Fibroblast of mammary gland (primary cell): ENCODE data around the gene SLC7A1.
A peak's percentile ranks its signal among the peaks of the same experiment; 100 is the strongest.
"Not testable (repeated sequence)": the region's sequence is repeated elsewhere in the genome, so short reads cannot be mapped to it uniquely, and the experiment has no call there.

ENCODE experiments used
- DNase-seq: peaks from one replicate; pipeline ENCODE4 v3.0.0-alpha.2; 2010; ENCODE audit warnings: low read depth
- H3K4me3 ChIP-seq: 2 replicates; pipeline ENCODE4 v1.5.1; 2011; ENCODE audit warnings: low read depth, mild to moderate bottlenecking, low read length, moderate library complexity; ENCODE audit not compliant: control insufficient read depth
- TF ChIP-seq, protein P1 (sequence below): conservative IDR thresholded peaks from 2 replicates; pipeline ENCODE4 v1.5.1; 2011; ENCODE audit warnings: low read depth, low read length, inconsistent platforms; ENCODE audit not compliant: control insufficient read depth, insufficient read depth

The SLC7A1 gene

DNA sequence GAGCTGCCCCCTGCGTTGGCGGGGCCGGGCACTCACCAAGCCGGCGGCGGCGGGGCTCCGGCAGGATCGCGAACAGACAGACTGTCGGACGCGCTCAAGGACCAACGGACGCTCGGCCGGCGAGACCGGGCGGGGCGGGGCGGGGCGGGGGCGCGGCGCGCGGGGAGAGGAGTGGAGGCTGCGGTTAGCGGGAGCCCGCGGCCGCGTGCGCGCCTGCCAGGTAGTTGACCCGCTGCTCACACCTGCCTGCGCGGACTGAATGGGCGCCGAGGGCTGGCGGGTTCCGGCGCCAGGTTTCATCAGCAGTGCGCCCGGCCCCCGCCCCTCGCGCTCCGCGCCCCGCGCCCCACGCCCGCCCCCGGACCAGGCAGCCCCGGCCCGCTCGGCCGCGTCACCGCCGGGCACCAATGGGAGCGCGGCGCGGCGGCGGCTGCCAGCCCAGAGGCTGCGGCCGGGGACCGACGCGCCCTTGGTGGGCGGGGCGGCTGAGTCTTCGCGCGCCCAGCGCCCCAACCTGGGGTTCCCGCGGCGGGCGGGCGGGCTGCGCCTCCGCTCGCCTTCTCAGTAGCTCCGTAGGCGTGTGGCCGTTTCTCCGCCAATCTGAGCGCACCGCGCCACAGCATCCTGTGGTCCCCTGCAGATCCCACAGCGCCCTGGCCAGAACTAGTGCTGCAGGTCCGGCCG lies at the start of gene SLC7A1:
SLC7A1 (minus strand) TSS at position 309 of the 684 bp plus-strand sequence. CDS start 59,500 bp downstream, outside the sequence.
- H3K4me3 ChIP-seq: peak within 1 kb of the TSS; percentile 57
- peak; percentile 76 for DNase-seq
- TF ChIP-seq, protein P1, sequence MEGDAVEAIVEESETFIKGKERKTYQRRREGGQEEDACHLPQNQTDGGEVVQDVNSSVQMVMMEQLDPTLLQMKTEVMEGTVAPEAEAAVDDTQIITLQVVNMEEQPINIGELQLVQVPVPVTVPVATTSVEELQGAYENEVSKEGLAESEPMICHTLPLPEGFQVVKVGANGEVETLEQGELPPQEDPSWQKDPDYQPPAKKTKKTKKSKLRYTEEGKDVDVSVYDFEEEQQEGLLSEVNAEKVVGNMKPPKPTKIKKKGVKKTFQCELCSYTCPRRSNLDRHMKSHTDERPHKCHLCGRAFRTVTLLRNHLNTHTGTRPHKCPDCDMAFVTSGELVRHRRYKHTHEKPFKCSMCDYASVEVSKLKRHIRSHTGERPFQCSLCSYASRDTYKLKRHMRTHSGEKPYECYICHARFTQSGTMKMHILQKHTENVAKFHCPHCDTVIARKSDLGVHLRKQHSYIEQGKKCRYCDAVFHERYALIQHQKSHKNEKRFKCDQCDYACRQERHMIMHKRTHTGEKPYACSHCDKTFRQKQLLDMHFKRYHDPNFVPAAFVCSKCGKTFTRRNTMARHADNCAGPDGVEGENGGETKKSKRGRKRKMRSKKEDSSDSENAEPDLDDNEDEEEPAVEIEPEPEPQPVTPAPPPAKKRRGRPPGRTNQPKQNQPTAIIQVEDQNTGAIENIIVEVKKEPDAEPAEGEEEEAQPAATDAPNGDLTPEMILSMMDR: no peak

DNA sequence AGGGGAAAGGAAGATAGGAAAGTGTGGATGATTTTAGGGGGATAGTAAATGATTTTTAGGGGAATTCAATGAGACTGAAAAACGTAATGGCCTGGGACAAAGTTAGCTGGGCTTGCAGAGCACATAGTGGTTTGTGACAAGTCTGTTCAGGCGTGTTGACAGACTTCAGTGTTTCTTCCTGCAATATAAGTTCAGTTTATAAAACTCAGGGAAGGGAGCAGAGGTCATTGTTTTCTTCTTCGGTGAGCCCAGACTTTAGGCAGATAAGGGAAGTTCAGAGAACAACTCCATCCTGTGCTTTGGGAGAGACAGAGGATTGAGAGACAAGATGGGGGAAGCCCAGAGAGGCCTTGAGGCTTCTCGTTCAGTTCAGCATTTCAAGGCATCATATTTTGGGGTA lies 45.2 kb upstream of the SLC7A1 start:
- no peak for DNase-seq

DNA sequence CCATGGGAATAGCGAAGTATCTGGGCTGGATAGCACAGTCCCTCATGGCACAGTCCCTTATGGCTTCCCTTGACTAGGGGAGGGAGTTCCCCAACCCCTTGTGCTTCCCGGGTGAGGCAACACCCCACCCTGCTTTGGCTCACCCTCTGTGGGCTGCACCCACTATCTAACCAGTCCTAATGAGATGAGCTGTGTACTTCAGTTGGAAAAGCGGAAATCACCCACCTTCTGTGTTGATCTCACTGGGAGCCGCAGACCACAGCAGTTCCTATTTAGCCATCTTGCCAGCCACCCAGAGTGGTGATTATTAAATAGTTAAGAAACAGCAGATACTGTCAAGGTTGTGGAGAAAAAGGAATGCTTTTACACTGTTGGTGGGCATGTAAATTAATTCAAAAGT lies 41.3 kb upstream of the SLC7A1 start:
- H3K4me3 ChIP-seq, DNase-seq: not testable (repeated sequence)

More for the DNA sequence above, 45.2 kb upstream of the SLC7A1 start:
- TF ChIP-seq, protein P1: no peak
- no peak overlapping the region for H3K4me3 ChIP-seq

DNA sequence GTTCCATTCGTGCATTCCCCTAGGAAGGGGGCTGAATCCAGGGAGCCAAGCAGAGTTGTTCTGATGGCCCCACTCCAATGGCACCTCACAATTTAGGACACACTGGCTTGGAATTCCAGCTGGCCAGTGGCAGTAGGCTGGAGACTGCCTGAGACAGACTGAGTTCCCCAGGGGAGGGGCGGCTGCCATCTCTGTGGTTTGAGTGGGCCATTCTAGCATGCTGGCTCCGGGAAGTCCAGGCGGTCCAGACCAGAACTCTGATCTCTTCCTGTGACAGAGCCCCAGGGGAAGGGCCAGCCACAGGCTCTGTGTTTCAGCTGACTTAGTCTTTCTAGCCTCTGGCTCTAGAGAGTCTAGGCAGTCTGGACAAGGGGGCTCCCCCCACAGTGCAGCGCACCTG lies 29.5 kb upstream of the SLC7A1 start:
- H3K4me3 ChIP-seq: no peak overlapping the region
- DNase-seq: no peak
- TF ChIP-seq, protein P1: no peak

DNA sequence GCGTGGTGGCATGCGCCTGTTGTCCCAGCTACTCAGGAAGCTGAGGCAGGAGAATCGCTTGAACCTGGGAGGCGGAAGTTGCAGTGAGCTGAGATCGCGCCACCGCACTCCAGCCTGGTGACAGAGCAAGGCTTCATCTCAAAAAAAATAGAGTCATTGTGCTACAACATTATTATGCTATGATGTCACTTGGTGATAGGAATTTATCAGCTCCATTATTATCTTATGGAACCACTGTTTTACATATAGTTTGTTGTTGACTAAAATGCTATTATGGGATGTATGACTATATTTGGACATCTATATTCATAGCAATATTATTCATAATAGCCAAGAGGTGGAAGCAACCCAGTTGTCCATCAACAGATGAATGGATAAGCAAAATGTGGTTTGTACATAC lies 26.4 kb upstream of the SLC7A1 start:
- DNase-seq: no peak
- no peak overlapping the region for H3K4me3 ChIP-seq
- TF ChIP-seq, protein P1: no peak

DNA sequence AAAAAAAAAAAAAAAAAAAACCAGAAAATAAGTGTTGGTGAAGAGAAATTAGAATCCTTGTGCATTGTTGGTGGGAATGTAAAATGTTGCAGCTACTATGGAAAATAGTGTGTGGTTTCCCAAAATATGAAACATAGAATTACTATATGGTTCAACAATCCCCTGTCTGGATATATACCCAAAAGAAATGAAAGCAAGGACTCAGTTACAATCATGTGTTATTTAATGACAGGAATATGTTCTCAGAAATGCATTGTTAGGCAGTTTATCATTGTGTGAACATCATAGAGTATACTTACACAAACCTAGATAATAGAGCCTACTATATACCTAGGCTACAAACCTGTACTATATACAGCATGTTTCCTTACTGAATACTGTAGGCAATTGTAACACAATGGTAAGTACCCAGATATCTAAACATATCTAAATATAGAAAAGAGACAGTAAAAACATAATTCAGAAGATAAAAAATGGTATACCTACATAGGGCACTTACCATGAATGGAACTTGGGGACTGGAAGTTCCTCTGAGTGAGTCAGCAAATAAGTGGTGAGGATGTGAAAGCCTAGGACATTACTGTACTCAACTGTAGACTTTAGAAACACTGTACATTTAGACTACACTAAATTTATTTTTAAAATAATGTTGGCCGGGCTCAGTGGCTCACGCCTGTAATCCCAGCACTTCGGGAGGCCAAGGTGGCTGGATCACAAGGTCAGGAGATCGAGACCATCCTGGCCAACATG lies 25.7 kb upstream of the SLC7A1 start:
- peak; percentile 58 for DNase-seq
- no peak overlapping the region for H3K4me3 ChIP-seq
- TF ChIP-seq, protein P1: no peak

DNA sequence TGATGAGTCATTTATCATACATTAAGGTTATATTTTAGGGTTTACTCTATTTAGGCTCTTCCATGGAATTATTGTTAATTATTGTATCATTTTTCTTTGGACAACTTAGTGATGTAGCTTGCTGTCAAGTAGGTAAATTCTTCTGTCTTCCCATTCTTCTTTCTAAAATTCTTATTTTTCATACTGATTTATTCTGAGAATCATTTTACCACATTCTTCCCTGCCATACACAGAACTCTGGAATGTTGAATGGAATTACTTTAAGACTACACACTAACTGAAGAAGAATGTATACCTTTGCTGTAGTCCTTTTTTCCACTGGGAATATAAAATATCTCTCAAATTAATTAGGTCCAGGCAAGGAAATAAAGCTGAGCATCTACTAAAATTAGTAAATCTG lies 24.5 kb upstream of the SLC7A1 start:
- DNase-seq: no peak
- TF ChIP-seq, protein P1: no peak

More for the DNA sequence above, 24.5 kb upstream of the SLC7A1 start:
- no peak overlapping the region for H3K4me3 ChIP-seq
